NB4 (cell line): ENCODE measurements around the gene SHB.

Experiments used
- DNase-seq: peaks from one replicate; pipeline ENCODE4 v3.0.0; 2010; ENCODE audit warnings: low read depth
- H3K4me3 ChIP-seq: one replicate; pipeline ENCODE4 v1.5.1; 2011; ENCODE audit warnings: mild to moderate bottlenecking, low read depth, low read length, moderate library complexity
- CTCF ChIP-seq: IDR thresholded peaks from one replicate; pipeline ENCODE4 v1.5.1; 2012; ENCODE audit warnings: low read depth, low read length
- MAX ChIP-seq: IDR thresholded peaks from 2 replicates; pipeline ENCODE4 v1.6.1; 2011; ENCODE audit warnings: low read depth, low read length
- MYC ChIP-seq: IDR thresholded peaks from 2 replicates; pipeline ENCODE4 v1.6.1; 2011; ENCODE audit warnings: low read depth, low read length
- POLR2A ChIP-seq: IDR thresholded peaks from 2 replicates; pipeline ENCODE4 v1.6.1; 2011; ENCODE audit warnings: mild to moderate bottlenecking; ENCODE audit not compliant: insufficient read length; ENCODE audit errors: extremely low read depth

Gene SHB

GRCh38 chr9:37953775-37954437 is 115.1 kb downstream of the SHB start:
- peak; percentile 57 for DNase-seq
- TF ChIP-seq CTCF (no peak), MAX (no peak), MYC (no peak), POLR2A (no peak)
- no peak overlapping the region for H3K4me3 ChIP-seq

GRCh38 chr9:37953206-37953774 is 115.7 kb downstream of the SHB start:
- no peak for TF ChIP-seq MAX
- TF ChIP-seq MYC: no peak
- TF ChIP-seq POLR2A: no peak
- DNase-seq: no peak
- H3K4me3 ChIP-seq: no peak overlapping the region

GRCh38 chr9:37952731-37953130 is 116.3 kb downstream of the SHB start:
- DNase-seq: no peak
- H3K4me3 ChIP-seq: no peak overlapping the region
- TF ChIP-seq CTCF: no peak
- no peak for TF ChIP-seq MAX
- no peak for TF ChIP-seq MYC
- TF ChIP-seq POLR2A: no peak

GRCh38 chr9:37951671-37952449 is 117.2 kb downstream of the SHB start:
- no peak for DNase-seq
- no peak overlapping the region for H3K4me3 ChIP-seq
- TF ChIP-seq POLR2A (no peak), MAX (no peak)

- no peak for DNase-seq
- H3K4me3 ChIP-seq: no peak overlapping the region
- TF ChIP-seq POLR2A (no peak), CTCF (no peak), MAX (no peak), MYC (no peak)
Measured at GRCh38 chr9:37950561-37950960, 118.5 kb downstream of the SHB start.

GRCh38 chr9:37949576-37949975 is 119.5 kb downstream of the SHB start:
- no peak overlapping the region for H3K4me3 ChIP-seq
- no peak for TF ChIP-seq CTCF
- no peak for TF ChIP-seq POLR2A
- TF ChIP-seq MAX: no peak
- no peak for TF ChIP-seq MYC
- no peak for DNase-seq
